Gastroesophageal sphincter (tissue), 4 donors: Measurements from ENCODE around the gene ACSF3. TPM values are rescaled to one million over a fixed set of nuclear protein-coding genes. Genes with fewer than 3 reads are reported as not detected.

ENCODE experiments used
- ATAC-seq: fragments of 150-250 bp; one replicate; pipeline ENCODE4 v1.9.1; 2016; ENCODE audit warnings: mild to moderate bottlenecking, moderate library complexity
- H3K27ac ChIP-seq, 4 donors: fragments of 200-600 bp; sonication (generic) in 3 of 4; 1 replicate in 3 of 4; 2 replicates in 1 of 4; pipeline ENCODE4 v1.5.1; 2016 to 2019
- H3K27me3 ChIP-seq: fragments of 200-600 bp; sonication (generic); one replicate; pipeline ENCODE4 v1.5.1; 2019
- H3K36me3 ChIP-seq, 2 donors: fragments of 200-600 bp; sonication (generic); one replicate each; pipeline ENCODE4 v1.5.1; 2019; ENCODE audit warnings: control low read depth in 1 of 2
- H3K4me1 ChIP-seq, 3 donors: fragments of 200-600 bp; sonication (generic); 1 replicate in 2 of 3; 2 replicates in 1 of 3; pipeline ENCODE4 v1.5.1; 2016 to 2019; ENCODE audit warnings: control low read depth in 2 of 3
- H3K4me3 ChIP-seq, 2 donors: fragments of 200-600 bp; sonication (generic); one replicate each; pipeline ENCODE4 v1.5.1; 2019; ENCODE audit warnings: mild to moderate bottlenecking in 1 of 2, moderate library complexity in 1 of 2
- H3K9me3 ChIP-seq, 3 donors: fragments of 200-600 bp; sonication (generic); one replicate each; pipeline ENCODE4 v1.5.1; 2017 to 2019; ENCODE audit warnings: control low read depth in 2 of 3
- CTCF ChIP-seq, 4 experiments: fragments of 200-600 bp in 2 of 4; fragments of 450-650 bp in 2 of 4; sonication (generic) in 1 of 4; IDR thresholded peaks; one replicate each; pipeline ENCODE4 v1.5.1; 2017 to 2019; ENCODE audit warnings: antibody characterized with exemption in 4 of 4, mild to moderate bottlenecking in 2 of 4, moderate library complexity in 2 of 4
- EP300 ChIP-seq: sonication (generic); formaldehyde crosslinking; IDR thresholded peaks from one replicate; pipeline ENCODE4 v1.6.1; 2017; ENCODE audit warnings: antibody characterized with exemption, mild to moderate bottlenecking
- POLR2A ChIP-seq, 2 donors: fragments of 450-650 bp; IDR thresholded peaks; one replicate each; pipeline ENCODE4 v1.6.1; 2017; ENCODE audit warnings: antibody characterized with exemption in 2 of 2, mild to moderate bottlenecking in 2 of 2, moderate library complexity in 1 of 2
- POLR2AphosphoS5 ChIP-seq: sonication (generic); formaldehyde crosslinking; IDR thresholded peaks from one replicate; pipeline ENCODE4 v1.6.1; 2017; ENCODE audit warnings: antibody characterized with exemption
- WGBS, 2 donors: methylation state at CpG; one replicate each; pipeline ENCODE4 v1.1.5; 2018; ENCODE audit warnings: low coverage in 1 of 2; 5-methylcytosine and 5-hydroxymethylcytosine counted together
- total RNA-seq, 4 donors: library from RNA; depleted of rRNA; stranded (reverse); fragments of >200 nt; gene quantifications; one replicate each; pipeline ENCODE4 v1.1.0, GENCODE V29; 2016

The ACSF3 gene
- total RNA-seq, 4 donors from 2014 or later: 14.5 to 33.8 (median 28.8) TPM

DNA sequence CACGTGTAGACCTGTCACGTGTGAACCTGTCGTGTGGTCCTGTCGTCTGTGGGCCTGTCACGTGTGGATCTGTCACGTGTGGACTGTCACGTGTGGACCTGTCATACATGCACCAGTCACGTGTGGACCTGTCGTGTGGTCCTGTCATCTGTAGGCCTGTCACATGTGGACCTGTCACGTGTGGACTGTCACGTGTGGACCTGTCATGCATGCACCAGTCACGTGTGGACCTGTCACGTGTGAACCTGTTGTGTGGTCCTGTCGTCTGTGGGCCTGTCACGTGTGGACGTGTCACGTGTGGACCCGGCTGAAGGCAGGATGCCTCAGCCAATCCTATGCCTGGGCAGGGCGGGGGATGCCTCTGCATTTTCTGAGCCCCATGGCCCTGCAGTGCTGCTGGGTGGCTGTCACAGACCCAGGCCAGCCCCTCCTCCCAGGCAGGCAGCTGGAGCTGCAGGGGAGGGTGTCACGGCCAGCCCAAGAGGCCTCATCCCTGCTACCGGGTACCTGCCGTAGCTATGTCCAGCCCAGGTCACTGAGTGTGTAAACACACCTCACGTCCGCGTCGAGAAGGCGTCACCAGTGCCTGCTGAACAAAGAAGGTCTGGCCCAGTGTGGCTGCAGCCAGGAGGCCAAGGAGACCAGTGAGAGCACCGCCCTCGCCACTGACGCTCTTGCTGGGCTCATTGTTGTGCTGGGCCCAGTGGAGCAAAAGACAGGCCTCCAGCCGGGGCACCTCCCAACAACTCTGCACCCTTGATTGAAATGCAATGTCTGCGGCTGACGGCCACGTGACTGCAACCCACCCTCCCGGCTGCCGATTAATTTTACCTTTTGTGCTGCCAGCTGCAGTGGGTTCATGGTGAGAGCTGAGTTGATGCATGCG is 18.6 kb upstream of the ACSF3 start:
- Histone ChIP-seq H3K27me3 (peaks cover 35% of the 10 kb centered on the region), H3K9me3 (no peaks in the 10 kb centered on the region), H3K36me3 (no peaks in the 10 kb centered on the region), H3K27ac (no peak overlapping the region), H3K4me1 (no peaks in the 10 kb centered on the region), H3K4me3 (no peak overlapping the region)
- ATAC-seq: no peak
- WGBS, 2 donors: 81 to 94% methylated on average over 8 to 12 of the region's 37 CpGs
- no peak for TF ChIP-seq EP300
- no peak for TF ChIP-seq POLR2A (IDR thresholded peaks at IDR 0.05)
- no peak for TF ChIP-seq POLR2AphosphoS5
- no peak for TF ChIP-seq CTCF (IDR thresholded peaks at IDR 0.05)

GRCh38 chr16:89076159-89076558 is 17.5 kb upstream of the ACSF3 start:
- Histone ChIP-seq H3K27me3 (peaks cover 25% of the 10 kb centered on the region), H3K4me1 (no peaks in the 10 kb centered on the region), H3K9me3 (no peaks in the 10 kb centered on the region), H3K4me3 (no peak overlapping the region), H3K36me3 (no peaks in the 10 kb centered on the region), H3K27ac (no peak overlapping the region)
- TF ChIP-seq POLR2A (IDR thresholded peaks at IDR 0.05) (no peak), POLR2AphosphoS5 (no peak), EP300 (no peak), CTCF (IDR thresholded peaks at IDR 0.05) (no peak)
- ATAC-seq: no peak
- WGBS, 2 donors: 85 to 87% methylated on average over 14 of the region's 14 CpGs

- H3K4me3 ChIP-seq: no peak overlapping the region
- ATAC-seq: no peak
- no CpG with 5 or more reads among the region's 16 CpGs for WGBS, 2 donors
- H3K36me3 ChIP-seq: no peaks in the 10 kb centered on the region
- peaks cover 21% of the 10 kb centered on the region for H3K27me3 ChIP-seq
- TF ChIP-seq EP300 (no peak), POLR2A (IDR thresholded peaks at IDR 0.05) (no peak), POLR2AphosphoS5 (no peak), CTCF (IDR thresholded peaks at IDR 0.05) (no peak)
- no peaks in the 10 kb centered on the region for H3K4me1 ChIP-seq
- no peaks in the 10 kb centered on the region for H3K9me3 ChIP-seq
- H3K27ac ChIP-seq: no peak overlapping the region
Observed at GRCh38 chr16:89077076-89077475, 16.6 kb upstream of the ACSF3 start.

DNA sequence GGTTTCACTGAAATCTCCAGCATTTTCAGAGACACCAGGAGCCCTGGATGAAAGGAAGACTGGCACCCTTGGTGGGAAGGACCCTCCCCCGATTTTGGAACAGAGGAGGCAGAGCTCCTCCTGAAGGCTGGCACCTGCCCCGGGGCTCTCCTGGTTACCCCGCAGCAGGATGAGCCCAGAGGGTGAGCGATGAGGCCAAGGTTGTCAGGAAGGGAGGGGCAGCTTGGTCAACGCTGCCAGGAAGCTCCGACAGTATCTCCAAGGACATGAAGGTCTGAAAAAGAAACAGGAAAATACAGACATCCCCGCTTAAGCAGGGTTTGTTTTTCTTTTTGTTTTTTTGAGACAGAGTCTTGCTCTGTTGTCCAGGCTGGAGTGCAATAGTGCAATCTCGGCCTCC is 15.5 kb upstream of the ACSF3 start:
- no peak overlapping the region for H3K4me3 ChIP-seq
- H3K27ac ChIP-seq: no peak overlapping the region
- 47 to 61% methylated on average over 4 to 6 of the region's 8 CpGs for WGBS, 2 donors
- no peaks in the 10 kb centered on the region for H3K4me1 ChIP-seq
- no peak for TF ChIP-seq CTCF (IDR thresholded peaks at IDR 0.05)
- TF ChIP-seq EP300: no peak
- no peak for TF ChIP-seq POLR2AphosphoS5
- TF ChIP-seq POLR2A (IDR thresholded peaks at IDR 0.05): no peak
- ATAC-seq: no peak
- H3K36me3 ChIP-seq: no peaks in the 10 kb centered on the region
- H3K9me3 ChIP-seq: no peaks in the 10 kb centered on the region
- H3K27me3 ChIP-seq: peaks cover 13% of the 10 kb centered on the region

DNA sequence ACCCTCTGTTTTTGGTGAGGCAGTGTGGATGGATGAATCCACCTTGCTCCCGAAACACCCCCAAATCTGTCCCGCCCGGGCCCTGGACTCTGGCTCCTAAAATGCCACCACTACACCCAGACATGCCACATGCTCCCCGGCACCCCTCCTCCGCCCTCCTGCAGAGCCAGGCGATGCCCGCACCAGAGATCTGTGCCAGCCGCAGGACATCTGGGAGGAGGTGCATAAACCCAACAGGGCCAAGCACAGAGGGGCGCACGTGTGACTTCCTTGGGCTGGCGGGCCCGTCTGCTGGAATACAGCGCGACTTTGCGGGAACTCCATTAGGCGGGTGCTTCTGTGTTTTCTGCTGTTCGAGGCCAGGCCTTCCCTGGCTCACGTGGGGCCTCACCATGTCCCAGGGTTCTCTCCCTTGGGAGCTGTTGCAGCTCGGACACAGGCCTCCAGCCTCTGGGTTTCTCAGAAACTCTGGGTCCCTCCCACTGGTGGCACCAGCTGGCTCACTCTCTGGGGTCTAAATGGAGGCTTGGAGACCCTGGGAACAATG is 14.1 kb upstream of the ACSF3 start:
- no CpG with 5 or more reads among the region's 19 CpGs for WGBS, 2 donors
- TF ChIP-seq POLR2AphosphoS5: no peak
- Histone ChIP-seq H3K27me3 (peaks cover 13% of the 10 kb centered on the region), H3K4me1 (no peaks in the 10 kb centered on the region), H3K27ac (no peak overlapping the region), H3K9me3 (no peaks in the 10 kb centered on the region), H3K36me3 (no peaks in the 10 kb centered on the region), H3K4me3 (no peak overlapping the region)
- ATAC-seq: no peak
